OCI-LY3 (cell line): ENCODE measurements around the gene PABPC1L.

Source experiments
- H2AFZ ChIP-seq: fragments of 200-600, 300-600 bp; shearing (Covaris generic); 2 replicates; pipeline ENCODE4 v1.6.0; 2014; ENCODE audit warnings: antibody characterized with exemption, low read depth, low read length
- H3K27ac ChIP-seq: fragments of 200-600, 300-600 bp; sonication (generic); 2 replicates; pipeline ENCODE4 v1.5.1; 2014; ENCODE audit warnings: mild to moderate bottlenecking, low read length, moderate library complexity, mixed read lengths
- H3K27me3 ChIP-seq: fragments of 200-600, 300-600 bp; sonication (generic); 2 replicates; pipeline ENCODE4 v1.6.1; 2014; ENCODE audit warnings: low read depth, low read length, mixed read lengths
- H3K36me3 ChIP-seq: fragments of 200-600, 300-600 bp; sonication (generic); replicated peaks from 2 replicates; pipeline ENCODE3; 2014; ENCODE audit warnings: low read depth, low read length, mixed read lengths
- H3K4me1 ChIP-seq: fragments of 300-600, 200-600 bp; sonication (generic); 2 replicates; pipeline ENCODE4 v1.6.1; 2014; ENCODE audit warnings: low read length, mixed read lengths
- H3K4me2 ChIP-seq: fragments of 200-600, 300-600 bp; sonication (generic); 2 replicates; pipeline ENCODE4 v1.6.1; 2014; ENCODE audit warnings: low read length, mixed read lengths
- H3K4me3 ChIP-seq: fragments of 300-600, 200-600 bp; sonication (generic); 2 replicates; pipeline ENCODE4 v1.5.1; 2014; ENCODE audit warnings: antibody characterized with exemption, mild to moderate bottlenecking, low read length, moderate library complexity
- H3K79me2 ChIP-seq: fragments of 300-600, 200-600 bp; shearing (Covaris generic); 2 replicates; pipeline ENCODE4 v1.6.1; 2014; ENCODE audit warnings: mild to moderate bottlenecking, low read length, mixed read lengths
- H3K9ac ChIP-seq: fragments of 300-600, 200-600 bp; shearing (Covaris generic); 2 replicates; pipeline ENCODE4 v1.6.0; 2014; ENCODE audit warnings: mild to moderate bottlenecking, low read length, moderate library complexity
- H3K9me3 ChIP-seq: fragments of 200-600, 300-600 bp; shearing (Covaris generic); 2 replicates; pipeline ENCODE4 v1.6.1; 2014; ENCODE audit warnings: low read length, mixed read lengths; ENCODE audit not compliant: insufficient read depth
- H4K20me1 ChIP-seq: fragments of 200-600, 300-600 bp; sonication (generic); 2 replicates; pipeline ENCODE4 v1.6.1; 2016; ENCODE audit warnings: low read length, mixed read lengths; ENCODE audit not compliant: insufficient read depth
- CTCF ChIP-seq: fragments of 200-600, 300-600 bp; sonication (generic); IDR thresholded peaks from 2 replicates; pipeline ENCODE4 v1.5.1; 2014; ENCODE audit warnings: antibody characterized with exemption, low read length, low read depth
- EZH2phosphoT487 ChIP-seq: fragments of 200-600 bp; shearing (Covaris generic); IDR thresholded peaks from 2 replicates; pipeline ENCODE4 v1.6.1; 2018; ENCODE audit warnings: antibody characterized with exemption, mixed run types, low read depth

PABPC1L gene

GRCh38 chr20:44887466-44887865 is 22.4 kb upstream of the PABPC1L start:
- Histone ChIP-seq H3K79me2 (peaks cover 70% of the 10 kb centered on the region), H3K9ac (peak overlapping the region; percentile 6; the same call in 1 of the 2 replicates), H3K27ac (no peak overlapping the region), H3K4me3 (peak overlapping the region; percentile 83), H3K36me3 (peaks cover 36% of the 10 kb centered on the region), H3K4me2 (peak overlapping the region; percentile 94), H3K9me3 (no peaks in the 10 kb centered on the region), H3K27me3 (no peaks in the 10 kb centered on the region), H2AFZ (no peak overlapping the region), H3K4me1 (peaks cover 33% of the 10 kb centered on the region), H4K20me1 (peaks cover 63% of the 10 kb centered on the region)
- TF ChIP-seq EZH2phosphoT487 (no peak), CTCF (no peak)

- Histone ChIP-seq H3K4me1 (peaks cover 33% of the 10 kb centered on the region), H2AFZ (no peak overlapping the region), H3K4me3 (no peak overlapping the region), H3K79me2 (peaks cover 80% of the 10 kb centered on the region), H4K20me1 (peaks cover 72% of the 10 kb centered on the region), H3K36me3 (peaks cover 36% of the 10 kb centered on the region), H3K27ac (no peak overlapping the region), H3K9ac (no peak overlapping the region), H3K4me2 (peak overlapping the region; percentile 2; the same call in 1 of the 2 replicates), H3K9me3 (no peaks in the 10 kb centered on the region), H3K27me3 (no peaks in the 10 kb centered on the region)
- no peak for TF ChIP-seq CTCF
- TF ChIP-seq EZH2phosphoT487 = no peak
Measured at GRCh38 chr20:44888226-44889103, 21.4 kb upstream of the PABPC1L start.

- Histone ChIP-seq H3K4me2 (no peak overlapping the region), H3K9me3 (no peaks in the 10 kb centered on the region), H3K4me3 (no peak overlapping the region), H3K27ac (no peak overlapping the region), H3K27me3 (no peaks in the 10 kb centered on the region), H3K9ac (no peak overlapping the region), H4K20me1 (peaks cover 95% of the 10 kb centered on the region), H2AFZ (no peak overlapping the region), H3K4me1 (peaks cover 28% of the 10 kb centered on the region), H3K36me3 (peaks cover 57% of the 10 kb centered on the region), H3K79me2 (peaks cover 100% of the 10 kb centered on the region)
- no peak for TF ChIP-seq CTCF
- TF ChIP-seq EZH2phosphoT487 = no peak
Measured at GRCh38 chr20:44891826-44892225, 18.0 kb upstream of the PABPC1L start.

GRCh38 chr20:44894959-44895358 is 14.9 kb upstream of the PABPC1L start:
- H3K4me2 ChIP-seq = no peak overlapping the region
- H4K20me1 ChIP-seq = peaks cover 92% of the 10 kb centered on the region
- H3K79me2 ChIP-seq = peaks cover 100% of the 10 kb centered on the region
- no peak overlapping the region for H3K9ac ChIP-seq
- H3K27ac ChIP-seq = no peak overlapping the region
- H2AFZ ChIP-seq = no peak overlapping the region
- no peak for TF ChIP-seq EZH2phosphoT487
- no peak for TF ChIP-seq CTCF
- peaks cover 4% of the 10 kb centered on the region; the same call in 1 of the 2 replicates for H3K4me1 ChIP-seq
- H3K36me3 ChIP-seq = peaks cover 50% of the 10 kb centered on the region
- no peaks in the 10 kb centered on the region for H3K9me3 ChIP-seq
- no peaks in the 10 kb centered on the region for H3K27me3 ChIP-seq
- H3K4me3 ChIP-seq = no peak overlapping the region
